Esophagus muscularis mucosa (tissue), 4 donors: ENCODE measurements around the gene ZDHHC22. TPM values are rescaled to one million over a fixed set of nuclear protein-coding genes. Genes with fewer than 3 reads are reported as not detected.

ENCODE experiments used
- DNase-seq: peaks from one replicate; pipeline ENCODE4 v3.0.0-alpha.2; 2017; ENCODE audit errors: extremely low spot score
- H3K27ac ChIP-seq, 4 donors: fragments of 200-600 bp; sonication (generic); replicated peaks in 1 of 4; 1 replicate in 3 of 4; 2 replicates in 1 of 4; pipeline ENCODE4 v1.5.1; 2016 to 2019; ENCODE audit warnings: mild to moderate bottlenecking in 1 of 4
- H3K27me3 ChIP-seq, 4 donors: fragments of 200-600 bp; sonication (generic); one replicate each; pipeline versions ENCODE4 v1.5.1 to v1.6.0; 2016 to 2019
- H3K36me3 ChIP-seq, 4 donors: fragments of 200-600 bp; sonication (generic); one replicate each; pipeline ENCODE4 v1.5.1; 2016 to 2019
- H3K4me1 ChIP-seq, 4 donors: fragments of 200-600 bp; sonication (generic); one replicate each; pipeline ENCODE4 v1.5.1; 2016 to 2019
- H3K4me3 ChIP-seq, 4 donors: fragments of 200-600 bp; sonication (generic); 1 replicate in 2 of 4; 2 replicates in 2 of 4; pipeline ENCODE4 v1.5.1; 2016 to 2019; ENCODE audit warnings: mild to moderate bottlenecking in 4 of 4, moderate library complexity in 1 of 4
- H3K9me3 ChIP-seq, 4 donors: fragments of 200-600 bp; sonication (generic); 1 replicate in 3 of 4; 2 replicates in 1 of 4; pipeline ENCODE4 v1.5.1; 2016 to 2019
- EP300 ChIP-seq: sonication (generic); formaldehyde crosslinking; IDR thresholded peaks from one replicate; pipeline ENCODE4 v1.6.1; 2017; ENCODE audit warnings: antibody characterized with exemption
- POLR2A ChIP-seq: fragments of 450-650 bp; IDR thresholded peaks from one replicate; pipeline ENCODE4 v1.6.1; 2017; ENCODE audit warnings: antibody characterized with exemption, moderate library complexity, mild to moderate bottlenecking, low read depth
- POLR2AphosphoS5 ChIP-seq, 2 donors: sonication (generic); formaldehyde crosslinking; IDR thresholded peaks; one replicate each; pipeline ENCODE4 v1.6.1; 2017; ENCODE audit warnings: antibody characterized with exemption in 2 of 2
- WGBS: methylation state at CpG from one replicate; pipeline ENCODE4 v1.1.5; 2018; 5-methylcytosine and 5-hydroxymethylcytosine counted together
- intact Hi-C: fragments of 100-400 bp; cut with DNase I; formaldehyde crosslinking; loops from one replicate; pipeline ENCODE4 v1.15.1; 2023
- total RNA-seq, 4 donors: library from RNA; depleted of rRNA; stranded (reverse); fragments of >200 nt; gene quantifications; one replicate each; pipeline versions ENCODE4 v1.1.0 to v1.2.1, GENCODE V29; 2016
- TF ChIP-seq, protein P1 (sequence below), 3 experiments: fragments of 200-600 bp in 2 of 3; fragments of 450-650 bp in 1 of 3; sonication (generic) in 2 of 3; IDR thresholded peaks; one replicate each; pipeline ENCODE4 v1.5.1; 2017 to 2019; ENCODE audit warnings: antibody characterized with exemption in 3 of 3, mild to moderate bottlenecking in 2 of 3, moderate library complexity in 1 of 3

Gene ZDHHC22
- total RNA-seq, 4 donors from 2014 or later: 0.13 TPM; not detected in 3

DNA sequence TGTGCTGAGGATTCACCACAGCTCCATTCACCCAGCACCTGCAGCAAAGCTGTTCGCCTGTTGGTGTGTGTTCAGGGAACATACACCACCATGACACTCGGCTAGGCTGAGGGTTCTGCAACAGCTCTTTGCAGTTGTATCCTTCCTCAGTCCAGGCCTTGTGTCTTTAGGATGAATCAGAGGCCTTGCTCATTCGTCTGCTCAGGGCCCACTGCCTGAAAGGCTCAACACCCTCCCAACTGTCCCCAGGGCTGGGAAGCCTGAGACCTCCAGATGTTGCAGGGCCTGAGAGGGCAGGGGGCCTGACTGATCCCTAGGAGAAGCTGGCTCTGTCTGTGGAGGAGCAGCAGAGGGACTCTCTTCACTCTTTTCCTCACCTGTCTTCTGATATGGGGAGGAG, 11.2 kb downstream of the ZDHHC22 start:
- H3K4me1 ChIP-seq: peaks cover under 1 to 9% (median 2%) of the 10 kb centered on the region in 4 donors
- DNase-seq: no peak
- H3K36me3 ChIP-seq: no peaks in the 10 kb centered on the region
- peaks cover 0 to 82% (median 14%) of the 10 kb centered on the region in 4 donors for H3K27me3 ChIP-seq
- 68% methylated on average over 3 of the region's 3 CpGs for WGBS
- TF ChIP-seq POLR2A (no peak), POLR2AphosphoS5 (IDR thresholded peaks at IDR 0.05) (no peak), EP300 (no peak)
- TF ChIP-seq, protein P1, sequence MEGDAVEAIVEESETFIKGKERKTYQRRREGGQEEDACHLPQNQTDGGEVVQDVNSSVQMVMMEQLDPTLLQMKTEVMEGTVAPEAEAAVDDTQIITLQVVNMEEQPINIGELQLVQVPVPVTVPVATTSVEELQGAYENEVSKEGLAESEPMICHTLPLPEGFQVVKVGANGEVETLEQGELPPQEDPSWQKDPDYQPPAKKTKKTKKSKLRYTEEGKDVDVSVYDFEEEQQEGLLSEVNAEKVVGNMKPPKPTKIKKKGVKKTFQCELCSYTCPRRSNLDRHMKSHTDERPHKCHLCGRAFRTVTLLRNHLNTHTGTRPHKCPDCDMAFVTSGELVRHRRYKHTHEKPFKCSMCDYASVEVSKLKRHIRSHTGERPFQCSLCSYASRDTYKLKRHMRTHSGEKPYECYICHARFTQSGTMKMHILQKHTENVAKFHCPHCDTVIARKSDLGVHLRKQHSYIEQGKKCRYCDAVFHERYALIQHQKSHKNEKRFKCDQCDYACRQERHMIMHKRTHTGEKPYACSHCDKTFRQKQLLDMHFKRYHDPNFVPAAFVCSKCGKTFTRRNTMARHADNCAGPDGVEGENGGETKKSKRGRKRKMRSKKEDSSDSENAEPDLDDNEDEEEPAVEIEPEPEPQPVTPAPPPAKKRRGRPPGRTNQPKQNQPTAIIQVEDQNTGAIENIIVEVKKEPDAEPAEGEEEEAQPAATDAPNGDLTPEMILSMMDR (IDR thresholded peaks at IDR 0.05): no peak
- no peaks in the 10 kb centered on the region for H3K9me3 ChIP-seq
- H3K4me3 ChIP-seq: no peak overlapping the region
- H3K27ac ChIP-seq: no peak overlapping the region
- intact Hi-C loops: no loop called here

DNA sequence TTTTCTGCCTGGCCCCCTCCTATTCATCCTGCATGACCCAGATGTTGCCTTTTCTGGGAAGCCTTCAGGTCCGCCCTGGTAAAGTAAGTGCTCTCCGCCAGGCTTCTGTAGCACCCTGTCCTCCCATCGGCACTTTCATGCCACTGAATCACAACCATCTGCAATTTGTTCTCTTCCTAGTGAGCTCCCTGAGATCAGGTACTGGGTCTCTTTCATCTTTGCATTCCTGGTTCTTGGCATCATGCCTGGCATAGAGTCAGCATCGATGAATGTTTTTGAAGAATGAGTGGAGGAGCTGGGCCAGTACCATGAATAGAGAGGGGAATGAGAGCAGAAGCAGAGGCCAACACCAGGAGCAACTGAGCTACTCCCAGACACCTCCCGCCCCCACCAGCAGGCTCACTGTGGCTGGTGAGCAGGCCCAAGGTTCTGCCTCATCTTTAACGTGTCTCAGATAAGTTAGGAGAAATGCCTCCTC, 13.1 kb downstream of the ZDHHC22 start:
- DNase-seq: no peak
- Histone ChIP-seq H3K27me3 (peaks cover 0 to 65% (median 7%) of the 10 kb centered on the region in 4 donors), H3K4me1 (peaks cover 13 to 28% (median 21%) of the 10 kb centered on the region in 4 donors), H3K27ac (no peak overlapping the region), H3K4me3 (no peak overlapping the region), H3K9me3 (no peaks in the 10 kb centered on the region), H3K36me3 (no peaks in the 10 kb centered on the region)
- TF ChIP-seq EP300 (no peak), POLR2A (no peak), POLR2AphosphoS5 (IDR thresholded peaks at IDR 0.05) (no peak)
- TF ChIP-seq, protein P1 (IDR thresholded peaks at IDR 0.05): no peak
- intact Hi-C loops: loop anchor here (5.0 kb wide), 1 partner anchor 36 kb away; no protein-coding TSS in a partner anchor
- 60% methylated on average over 5 of the region's 6 CpGs for WGBS

DNA sequence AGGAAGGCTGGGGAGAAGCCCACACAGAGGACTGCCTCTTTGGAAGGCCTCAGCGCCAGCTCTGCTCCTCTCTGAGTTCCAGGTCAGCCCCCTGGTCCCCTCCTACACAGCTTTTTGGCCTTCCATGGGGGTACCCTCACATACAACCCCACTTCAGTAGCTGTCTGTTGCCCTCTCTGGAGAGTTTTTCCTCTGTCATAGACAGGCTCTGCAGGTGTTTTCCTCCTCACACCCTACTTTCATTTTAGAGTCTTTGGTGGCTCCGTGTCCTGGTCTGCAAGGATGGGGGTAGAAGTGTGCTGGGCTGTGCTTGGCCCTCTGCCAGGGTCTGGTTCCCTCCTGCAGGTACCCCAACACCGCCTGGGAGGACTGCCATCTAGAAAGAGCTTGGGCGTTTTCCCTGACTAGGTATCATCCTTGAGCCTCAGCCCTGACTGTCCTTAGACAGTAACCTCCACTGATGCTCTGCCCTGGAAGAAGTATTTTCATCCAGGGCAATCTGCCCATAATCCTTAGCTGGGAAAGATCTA, 15.1 kb downstream of the ZDHHC22 start:
- H3K4me3 ChIP-seq: no peak overlapping the region
- peaks cover 26 to 45% (median 27%) of the 10 kb centered on the region in 4 donors for H3K4me1 ChIP-seq
- intact Hi-C loops: loop anchor here (5.0 kb wide), 1 partner anchor 34 kb away; no protein-coding TSS in a partner anchor
- H3K9me3 ChIP-seq: no peaks in the 10 kb centered on the region
- H3K27me3 ChIP-seq: peaks cover 0 to 45% (median 3%) of the 10 kb centered on the region in 4 donors
- peaks cover 0 to under 1% (median 0%) of the 10 kb centered on the region in 4 donors for H3K36me3 ChIP-seq
- H3K27ac ChIP-seq: no peak overlapping the region
- TF ChIP-seq, protein P1 (IDR thresholded peaks at IDR 0.05): no peak
- TF ChIP-seq POLR2A (no peak), EP300 (no peak), POLR2AphosphoS5 (IDR thresholded peaks at IDR 0.05) (no peak)
- no peak for DNase-seq
- 92% methylated on average over 2 of the region's 4 CpGs for WGBS

DNA sequence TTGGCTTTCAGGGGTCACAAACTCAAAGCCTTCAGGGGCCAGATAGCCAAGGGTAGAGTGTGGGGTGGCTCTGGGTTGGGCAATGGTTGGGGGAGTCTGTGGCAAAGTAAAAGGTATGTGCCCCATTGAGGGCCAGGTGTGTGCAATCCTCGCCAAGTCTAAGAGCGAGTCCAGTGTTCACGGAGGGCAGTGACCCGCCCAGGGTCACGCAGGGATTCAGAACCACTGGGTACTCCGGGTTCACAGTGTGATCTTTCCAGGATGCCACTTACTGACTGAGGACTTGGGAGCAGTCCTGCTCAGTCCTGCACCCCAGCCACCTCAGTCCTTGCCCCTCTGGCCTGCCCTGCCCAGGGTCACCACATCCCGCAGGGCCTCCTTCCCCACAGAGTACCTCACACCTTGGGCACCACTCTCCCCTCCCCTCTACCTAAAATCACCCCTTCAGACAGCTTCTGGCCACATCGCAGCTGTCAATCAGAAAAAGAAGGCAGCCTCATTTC, 15.7 kb downstream of the ZDHHC22 start:
- H3K9me3 ChIP-seq: no peaks in the 10 kb centered on the region
- peaks cover 0 to 41% (median 3%) of the 10 kb centered on the region in 4 donors for H3K27me3 ChIP-seq
- peaks cover 0 to 7% (median 0%) of the 10 kb centered on the region in 4 donors for H3K36me3 ChIP-seq
- TF ChIP-seq POLR2A (no peak), EP300 (no peak), POLR2AphosphoS5 (IDR thresholded peaks at IDR 0.05) (no peak)
- TF ChIP-seq, protein P1 (IDR thresholded peaks at IDR 0.05): no peak
- H3K4me3 ChIP-seq: no peak overlapping the region
- peaks cover 33 to 51% (median 34%) of the 10 kb centered on the region in 4 donors for H3K4me1 ChIP-seq
- no peak for DNase-seq
- WGBS: 90% methylated on average over 8 of the region's 8 CpGs
- intact Hi-C loops: loop anchor here (5.0 kb wide), 1 partner anchor 34 kb away; no protein-coding TSS in a partner anchor
- no peak overlapping the region for H3K27ac ChIP-seq
